ENCODE measurements around the gene CFAP410.

The CFAP410 gene

GRCh38 chr21:44365251-44365966, 26.2 kb upstream of the CFAP410 start:
- TF ChIP-seq TOX (CRISPR knock-in tag; IDR thresholded peaks at IDR 0.05; ENCODE audit: borderline replicate concordance), result no peak
- TF ChIP-seq ZFP30 (CRISPR knock-in tag; IDR thresholded peaks at IDR 0.05), result no peak
- no peak for TF ChIP-seq ZNF8 (CRISPR knock-in tag; IDR thresholded peaks at IDR 0.05)
- no peak for TF ChIP-seq TCF4 (CRISPR knock-in tag; IDR thresholded peaks at IDR 0.05; ENCODE audit: borderline replicate concordance)
- TF ChIP-seq RARB (CRISPR knock-in tag; IDR thresholded peaks at IDR 0.05), result no peak
- no peak for TF ChIP-seq ZFP3 (CRISPR knock-in tag; IDR thresholded peaks at IDR 0.05)
- TF ChIP-seq ZNF565 (CRISPR knock-in tag; conservative IDR thresholded peaks at IDR 0.05; ENCODE audit: low read depth), result no peak
- no peak for TF ChIP-seq OSR1 (CRISPR knock-in tag; IDR thresholded peaks at IDR 0.05)
- TF ChIP-seq CSDC2 (CRISPR knock-in tag; IDR thresholded peaks at IDR 0.05), result no peak
- TF ChIP-seq POU6F1 (CRISPR knock-in tag; IDR thresholded peaks at IDR 0.05; ENCODE audit: borderline replicate concordance, low read depth), result no peak
- no peak for TF ChIP-seq ZNF70 (CRISPR knock-in tag; IDR thresholded peaks at IDR 0.05)
- no peak for TF ChIP-seq ZC3H10 (CRISPR knock-in tag; IDR thresholded peaks at IDR 0.05)
- no peak for ATAC-seq

GRCh38 chr21:44364151-44365053, 25.2 kb upstream of the CFAP410 start:
- no peak for ATAC-seq
- no peak for TF ChIP-seq ISL1 (CRISPR knock-in tag; IDR thresholded peaks at IDR 0.05)
- TF ChIP-seq CREB5 (CRISPR knock-in tag; IDR thresholded peaks at IDR 0.05; ENCODE audit: low read depth), result no peak
- TF ChIP-seq RARB (CRISPR knock-in tag; IDR thresholded peaks at IDR 0.05), result no peak
- no peak for TF ChIP-seq SNAI2 (CRISPR knock-in tag; IDR thresholded peaks at IDR 0.05)
- no peak for TF ChIP-seq TSHZ2 (CRISPR knock-in tag; IDR thresholded peaks at IDR 0.05)
- no peak for TF ChIP-seq ZC3H10 (CRISPR knock-in tag; IDR thresholded peaks at IDR 0.05)
- no peak for TF ChIP-seq ARNTL (CRISPR knock-in tag; IDR thresholded peaks at IDR 0.05; ENCODE audit: borderline replicate concordance, low read depth)
- TF ChIP-seq ZFP30 (CRISPR knock-in tag; IDR thresholded peaks at IDR 0.05), result no peak
- TF ChIP-seq PPARA (CRISPR knock-in tag; IDR thresholded peaks at IDR 0.05; ENCODE audit: borderline replicate concordance), result no peak
- TF ChIP-seq ZNF8 (CRISPR knock-in tag; IDR thresholded peaks at IDR 0.05), result no peak
- no peak for TF ChIP-seq ZNF565 (CRISPR knock-in tag; conservative IDR thresholded peaks at IDR 0.05; ENCODE audit: low read depth)
- no peak for TF ChIP-seq PATZ1 (CRISPR knock-in tag; IDR thresholded peaks at IDR 0.05; ENCODE audit: borderline replicate concordance)

- no peak for ATAC-seq
- TF ChIP-seq RARB (CRISPR knock-in tag; IDR thresholded peaks at IDR 0.05) (no peak), PPARA (CRISPR knock-in tag; IDR thresholded peaks at IDR 0.05; ENCODE audit: borderline replicate concordance) (no peak), POU6F1 (CRISPR knock-in tag; IDR thresholded peaks at IDR 0.05; ENCODE audit: borderline replicate concordance, low read depth) (no peak), TSHZ2 (CRISPR knock-in tag; IDR thresholded peaks at IDR 0.05) (no peak), ZFP30 (CRISPR knock-in tag; IDR thresholded peaks at IDR 0.05) (no peak), CSDC2 (CRISPR knock-in tag; IDR thresholded peaks at IDR 0.05) (no peak), PATZ1 (CRISPR knock-in tag; IDR thresholded peaks at IDR 0.05; ENCODE audit: borderline replicate concordance) (no peak), ZFP3 (CRISPR knock-in tag; IDR thresholded peaks at IDR 0.05) (no peak)
These were observed 24.1 kb upstream of the CFAP410 start for GRCh38 chr21:44363278-44363677.
